Smooth muscle cell (in vitro differentiated cells): ENCODE results near the gene KCNC2. TPM values are rescaled to one million over a fixed set of nuclear protein-coding genes. Genes with fewer than 3 reads are reported as not detected.

Experiments
- DNase-seq: peaks from one replicate; lab custom pipeline; 2025; ENCODE audit not compliant: unreplicated experiment; lab: John Stamatoyannopoulos, UW
- H2AFZ ChIP-seq: fragments of 200-600 bp; sonication (generic); 2 replicates; pipeline ENCODE4 v1.6.0; 2016; ENCODE audit warnings: antibody characterized with exemption, low read depth, mild to moderate bottlenecking
- H3F3A ChIP-seq: fragments of 200-600 bp; sonication (generic); 2 replicates; pipeline ENCODE4 v1.6.0; 2017; ENCODE audit warnings: antibody characterized with exemption, low read depth
- H3K27ac ChIP-seq: fragments of 200-600 bp; sonication (generic); 2 replicates; pipeline ENCODE4 v1.5.1; 2016; ENCODE audit warnings: low read depth, mild to moderate bottlenecking
- H3K27me3 ChIP-seq: fragments of 200-600 bp; sonication (generic); 2 replicates; pipeline ENCODE4 v1.6.1; 2016; ENCODE audit warnings: low read depth, mild to moderate bottlenecking
- H3K36me3 ChIP-seq: fragments of 200-600 bp; sonication (generic); 2 replicates; pipeline ENCODE4 v1.5.1; 2016; ENCODE audit warnings: low read depth
- H3K4me1 ChIP-seq: fragments of 200-600 bp; sonication (generic); 2 replicates; pipeline ENCODE4 v1.5.1; 2016; ENCODE audit warnings: low read depth
- H3K4me2 ChIP-seq: fragments of 200-600 bp; sonication (generic); 2 replicates; pipeline ENCODE4 v1.6.0; 2016; ENCODE audit warnings: mild to moderate bottlenecking
- H3K4me3 ChIP-seq: fragments of 200-600 bp; sonication (generic); 2 replicates; pipeline ENCODE4 v1.5.1; 2016; ENCODE audit warnings: mild to moderate bottlenecking
- H3K79me2 ChIP-seq: fragments of 200-600 bp; sonication (generic); 2 replicates; pipeline ENCODE4 v1.6.0; 2016; ENCODE audit warnings: low read depth, mild to moderate bottlenecking
- H3K9ac ChIP-seq: fragments of 200-600 bp; sonication (generic); 2 replicates; pipeline ENCODE4 v1.6.0; 2016; ENCODE audit warnings: low read depth
- H3K9me3 ChIP-seq: fragments of 200-600 bp; sonication (generic); replicated peaks from 2 replicates; pipeline ENCODE4 v1.5.1; 2016; ENCODE audit warnings: low read depth
- H4K20me1 ChIP-seq: fragments of 200-600 bp; sonication (generic); 2 replicates; pipeline ENCODE4 v1.6.0; 2016; ENCODE audit warnings: low read depth
- CTCF ChIP-seq: fragments of 200-600 bp; sonication (generic); IDR thresholded peaks from 2 replicates; pipeline ENCODE4 v1.5.1; 2017; ENCODE audit warnings: borderline replicate concordance, mild to moderate bottlenecking, antibody characterized with exemption; ENCODE audit not compliant: insufficient read depth, poor library complexity, severe bottlenecking
- WGBS: methylation state at CpG from one replicate; pipeline ENCODE4 v1.1.7; 2016; ENCODE audit warnings: low lambda C conversion rate; 5-methylcytosine and 5-hydroxymethylcytosine counted together
- polyA plus RNA-seq: library from polyadenylated mRNA; unstranded; fragments of >200 nt; fragmentation: Nextera tagmentation; extraction: Ambion mirVana; gene quantifications from 2 replicates; pipeline ENCODE4 v1.2.1, GENCODE V29; 2016
- total RNA-seq: library from RNA; depleted of rRNA; stranded (reverse); fragments of >200 nt; gene quantifications from 2 replicates; pipeline ENCODE4 v1.2.3, GENCODE V29; 2014

The KCNC2 gene
- total and polyA plus RNA-seq, 2 experiments from 2014 or later, result not detected

GRCh38 chr12:75208856-75209811 lies 505 bp downstream of the KCNC2 start:
- no peak overlapping the region for H2AFZ ChIP-seq
- no peak overlapping the region for H3K27ac ChIP-seq
- no peaks in the 10 kb centered on the region for H3K36me3 ChIP-seq
- WGBS, result 5% methylated on average over 50 of the region's 50 CpGs
- no peaks in the 10 kb centered on the region for H3K9me3 ChIP-seq
- TF ChIP-seq CTCF, result no peak
- peaks cover 70% of the 10 kb centered on the region for H3K27me3 ChIP-seq
- no peaks in the 10 kb centered on the region for H3K4me1 ChIP-seq
- H3K4me3 ChIP-seq, result peak overlapping the region; percentile 34
- H3F3A ChIP-seq, result no peaks in the 10 kb centered on the region
- H4K20me1 ChIP-seq, result no peaks in the 10 kb centered on the region
- H3K9ac ChIP-seq, result no peak overlapping the region
- DNase-seq, result no peak
- H3K4me2 ChIP-seq, result peak overlapping the region; percentile 86
- no peaks in the 10 kb centered on the region for H3K79me2 ChIP-seq

- Histone ChIP-seq H2AFZ (no peak overlapping the region), H3K4me1 (no peaks in the 10 kb centered on the region), H3K27me3 (peaks cover 71% of the 10 kb centered on the region), H4K20me1 (no peaks in the 10 kb centered on the region), H3F3A (no peaks in the 10 kb centered on the region), H3K9me3 (no peaks in the 10 kb centered on the region), H3K36me3 (no peaks in the 10 kb centered on the region), H3K9ac (no peak overlapping the region), H3K4me3 (no peak overlapping the region), H3K79me2 (no peaks in the 10 kb centered on the region), H3K27ac (no peak overlapping the region), H3K4me2 (no peak overlapping the region)
- 19% methylated on average over 66 of the region's 78 CpGs for WGBS
- no peak for TF ChIP-seq CTCF
- DNase-seq, result no peak
Observed at GRCh38 chr12:75207338-75208083, 2.1 kb downstream of the KCNC2 start.

GRCh38 chr12:75205558-75205957 lies 4.1 kb downstream of the KCNC2 start:
- Histone ChIP-seq H3K4me3 (no peak overlapping the region), H3K9me3 (no peaks in the 10 kb centered on the region), H3K9ac (no peak overlapping the region), H2AFZ (no peak overlapping the region), H4K20me1 (no peaks in the 10 kb centered on the region), H3K79me2 (no peaks in the 10 kb centered on the region), H3K27ac (no peak overlapping the region), H3K36me3 (no peaks in the 10 kb centered on the region), H3K4me1 (no peaks in the 10 kb centered on the region), H3F3A (no peaks in the 10 kb centered on the region), H3K4me2 (no peak overlapping the region), H3K27me3 (peaks cover 64% of the 10 kb centered on the region)
- TF ChIP-seq CTCF, result no peak
- WGBS, result 79% methylated on average over 1 of the region's 1 CpG
- no peak for DNase-seq
